IgD-negative memory B cell (primary cell): Measurements from ENCODE around the gene LDHD. TPM values are rescaled to one million over a fixed set of nuclear protein-coding genes. Genes with fewer than 3 reads are reported as not detected.
A peak's percentile ranks its signal among the peaks of the same experiment; 100 is the strongest.

Experiments used
- H3K27ac Mint-ChIP-seq, 3 donors: one replicate each; pipeline ENCODE4 v1.8.0; 2020 to 2022; ENCODE audit warnings: mild to moderate bottlenecking in 3 of 3, mixed read lengths in 3 of 3, moderate library complexity in 1 of 3
- H3K27me3 Mint-ChIP-seq: one replicate; pipeline ENCODE4 v1.8.0; 2021; ENCODE audit warnings: mixed read lengths
- H3K36me3 Mint-ChIP-seq: one replicate; pipeline ENCODE4 v1.8.0; 2020; ENCODE audit warnings: mild to moderate bottlenecking, mixed read lengths
- H3K4me1 Mint-ChIP-seq, 3 donors: one replicate each; pipeline ENCODE4 v1.8.0; 2020 to 2022; ENCODE audit warnings: mixed read lengths in 3 of 3, mild to moderate bottlenecking in 1 of 3
- H3K4me3 Mint-ChIP-seq, 4 donors: one replicate each; pipeline ENCODE4 v1.8.0; 2020 to 2022; ENCODE audit warnings: mild to moderate bottlenecking in 4 of 4, mixed read lengths in 4 of 4, moderate library complexity in 3 of 4
- H3K9me3 Mint-ChIP-seq, 3 donors: one replicate each; pipeline ENCODE4 v1.8.0; 2020 to 2021; ENCODE audit warnings: mixed read lengths in 3 of 3, mild to moderate bottlenecking in 1 of 3
- polyA plus RNA-seq: library from polyadenylated mRNA; unstranded; fragments of 300-500 nt; fragmentation: Illumina TruSeq; gene quantifications from one replicate; pipeline ENCODE4 v1.2.3, GENCODE V29; 2021

Gene LDHD
- polyA plus RNA-seq, 1 donor from 2014 or later, result not detected

GRCh38 chr16:75072239-75072947, 44.2 kb downstream of the LDHD start:
- Mint-ChIP-seq H3K9me3 (no peaks in the 10 kb centered on the region), H3K4me3 (no peak overlapping the region), H3K27me3 (peaks cover 18% of the 10 kb centered on the region), H3K4me1 (peaks cover 15 to 19% (median 16%) of the 10 kb centered on the region in 3 donors), H3K27ac (no peak overlapping the region), H3K36me3 (no peaks in the 10 kb centered on the region)

- Mint-ChIP-seq H3K9me3 (no peaks in the 10 kb centered on the region), H3K36me3 (no peaks in the 10 kb centered on the region), H3K4me3 (no peak overlapping the region), H3K4me1 (peaks cover 15 to 19% (median 16%) of the 10 kb centered on the region in 3 donors), H3K27me3 (peaks cover 22% of the 10 kb centered on the region), H3K27ac (no peak overlapping the region)
Measured at GRCh38 chr16:75071621-75072020, 45.0 kb downstream of the LDHD start.

DNA sequence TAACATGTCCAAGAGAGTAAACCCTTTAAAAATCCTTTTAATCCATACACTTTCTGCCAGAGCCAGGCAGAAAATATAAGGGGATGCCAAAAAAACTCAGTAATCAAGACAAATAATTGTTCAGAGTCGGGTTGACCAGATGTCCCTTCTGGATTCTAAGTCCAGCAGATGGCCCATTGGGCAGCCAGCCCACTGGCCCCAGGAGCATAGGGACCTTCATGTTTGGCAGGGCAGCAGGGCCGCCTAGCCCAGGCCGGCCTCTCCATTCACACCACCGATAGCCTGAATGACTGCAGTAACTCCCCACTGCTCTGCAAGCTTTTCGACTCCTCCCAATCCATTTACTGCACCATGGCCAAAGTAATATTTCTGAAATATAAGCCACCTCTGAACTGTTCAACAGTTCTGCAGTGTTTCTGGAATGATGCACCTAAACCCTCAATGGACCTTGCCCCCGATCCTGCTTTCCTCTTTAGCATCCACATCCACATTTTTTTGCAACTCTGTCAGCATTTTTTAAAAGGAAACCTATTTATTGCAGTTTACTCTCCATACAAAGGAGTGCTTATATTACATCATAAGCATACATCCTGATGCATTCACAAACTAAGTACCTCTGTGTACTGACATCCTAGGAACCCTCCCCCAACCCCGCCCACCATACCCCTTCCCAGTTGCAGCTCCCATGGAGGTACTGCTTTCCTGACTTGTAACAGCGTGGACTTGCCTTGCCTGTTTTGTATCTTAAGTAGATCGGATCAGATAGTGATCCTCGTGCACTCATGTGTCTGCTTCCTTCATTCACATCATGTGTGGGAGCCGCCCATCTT, 46.4 kb downstream of the LDHD start:
- H3K27ac Mint-ChIP-seq, result no peak overlapping the region
- no peak overlapping the region for H3K4me3 Mint-ChIP-seq
- H3K9me3 Mint-ChIP-seq, result no peaks in the 10 kb centered on the region
- no peaks in the 10 kb centered on the region for H3K36me3 Mint-ChIP-seq
- H3K4me1 Mint-ChIP-seq, result peaks cover 6 to 11% (median 9%) of the 10 kb centered on the region in 3 donors
- H3K27me3 Mint-ChIP-seq, result peaks cover 26% of the 10 kb centered on the region

DNA sequence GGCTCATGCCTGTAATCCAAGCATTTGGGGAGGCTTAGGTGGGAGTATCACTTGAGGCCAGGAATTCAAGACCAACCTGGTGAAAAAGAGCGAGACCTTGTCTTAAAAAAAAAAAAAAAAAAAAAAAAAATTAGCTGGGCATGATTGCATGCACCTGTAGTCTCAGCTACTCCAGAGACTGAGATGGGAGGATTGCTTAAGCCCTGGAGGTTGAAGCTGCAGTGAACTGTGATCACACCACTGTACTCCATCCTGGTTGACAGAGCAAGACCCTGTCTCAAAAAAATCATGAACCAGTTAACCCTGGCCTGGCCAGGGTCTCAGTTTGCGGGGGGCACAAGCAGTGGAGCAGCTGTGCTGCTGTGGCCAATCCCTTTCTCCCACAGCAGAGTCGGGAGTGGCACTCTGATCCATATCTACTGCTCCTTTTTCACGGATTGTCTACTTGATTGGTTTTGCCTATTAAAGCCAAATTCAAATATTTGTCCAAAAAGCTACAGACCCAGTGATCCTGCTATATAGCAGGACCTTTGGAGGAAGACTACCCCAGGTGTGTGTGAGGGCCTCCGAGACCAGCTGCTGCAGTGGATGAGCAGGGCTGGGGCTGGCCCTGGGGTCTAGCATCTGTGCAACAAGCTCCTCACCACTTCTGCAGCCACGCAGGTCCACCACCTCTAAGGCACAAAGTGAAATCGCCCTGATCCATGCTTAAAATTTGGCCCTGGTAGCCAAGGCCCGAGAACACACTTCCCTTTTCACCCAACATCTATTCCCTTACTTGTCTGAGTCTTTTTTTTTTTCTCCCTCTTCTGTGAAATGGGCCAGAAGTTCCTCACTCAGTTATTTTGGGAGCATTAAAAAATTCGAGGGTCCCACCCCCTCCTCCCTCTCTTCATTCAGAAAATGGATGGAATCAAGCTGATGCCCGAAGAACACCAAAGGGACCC, 48.2 kb downstream of the LDHD start:
- peaks cover 0 to 4% (median 0%) of the 10 kb centered on the region in 3 donors for H3K4me1 Mint-ChIP-seq
- H3K27me3 Mint-ChIP-seq, result peaks cover 22% of the 10 kb centered on the region
- no peaks in the 10 kb centered on the region for H3K36me3 Mint-ChIP-seq
- H3K27ac Mint-ChIP-seq, result no peak overlapping the region
- no peak overlapping the region for H3K4me3 Mint-ChIP-seq
- no peaks in the 10 kb centered on the region for H3K9me3 Mint-ChIP-seq

DNA sequence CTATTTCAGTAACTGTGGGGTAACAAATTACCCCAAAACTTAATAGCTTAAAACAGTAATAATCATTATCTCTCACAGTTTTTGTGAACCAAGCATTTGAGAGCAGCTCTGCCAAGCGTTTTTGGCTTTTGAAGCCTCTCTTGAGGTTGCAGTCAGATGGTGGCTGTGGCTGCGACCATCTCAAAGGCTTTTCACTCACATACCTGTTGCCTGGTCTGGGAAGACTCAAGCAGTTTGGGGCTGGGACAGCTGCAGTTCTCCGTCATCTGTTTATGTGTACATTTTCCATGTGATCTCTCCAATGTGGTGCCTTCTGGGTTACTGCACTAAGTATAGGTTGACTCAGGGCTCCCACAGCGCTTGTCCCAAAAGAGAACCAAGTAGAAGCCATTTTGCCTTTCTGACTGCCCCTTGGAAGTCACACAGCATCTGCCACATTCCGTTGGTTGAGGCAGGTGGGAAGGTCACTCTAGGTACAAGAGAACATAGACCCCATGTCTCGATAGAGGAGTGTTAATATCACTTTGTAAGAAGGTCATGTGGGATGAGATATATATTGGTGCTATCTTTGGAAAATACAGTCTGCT, 49.6 kb downstream of the LDHD start:
- no peak overlapping the region for H3K4me3 Mint-ChIP-seq
- H3K27ac Mint-ChIP-seq, result no peak overlapping the region

GRCh38 chr16:75065521-75066149, 50.9 kb downstream of the LDHD start:
- H3K36me3 Mint-ChIP-seq, result no peaks in the 10 kb centered on the region
- H3K9me3 Mint-ChIP-seq, result no peaks in the 10 kb centered on the region
- H3K4me1 Mint-ChIP-seq, result peaks cover 0 to 4% (median 0%) of the 10 kb centered on the region in 3 donors
- no peak overlapping the region for H3K4me3 Mint-ChIP-seq
- no peak overlapping the region for H3K27ac Mint-ChIP-seq
- H3K27me3 Mint-ChIP-seq, result peaks cover 24% of the 10 kb centered on the region

More for the DNA sequence above, 49.6 kb downstream of the LDHD start:
- H3K4me1 Mint-ChIP-seq, result peaks cover 0 to 4% (median 0%) of the 10 kb centered on the region in 3 donors
- peaks cover 22% of the 10 kb centered on the region for H3K27me3 Mint-ChIP-seq
- H3K9me3 Mint-ChIP-seq, result no peaks in the 10 kb centered on the region
- H3K36me3 Mint-ChIP-seq, result no peaks in the 10 kb centered on the region

- Mint-ChIP-seq H3K36me3 (no peaks in the 10 kb centered on the region), H3K4me3 (no peak overlapping the region), H3K9me3 (no peaks in the 10 kb centered on the region), H3K27ac (no peak overlapping the region), H3K4me1 (peaks cover 0 to 4% (median 0%) of the 10 kb centered on the region in 3 donors), H3K27me3 (peaks cover 22% of the 10 kb centered on the region)
Measured at GRCh38 chr16:75065149-75065505, 51.5 kb downstream of the LDHD start.

GRCh38 chr16:75064403-75065148, 52.0 kb downstream of the LDHD start:
- Mint-ChIP-seq H3K4me3 (peak overlapping the region in 1 of 4 donors; percentile 21), H3K9me3 (no peaks in the 10 kb centered on the region), H3K27me3 (peaks cover 22% of the 10 kb centered on the region), H3K27ac (no peak overlapping the region), H3K36me3 (no peaks in the 10 kb centered on the region), H3K4me1 (peaks cover 0 to 4% (median 0%) of the 10 kb centered on the region in 3 donors)

DNA sequence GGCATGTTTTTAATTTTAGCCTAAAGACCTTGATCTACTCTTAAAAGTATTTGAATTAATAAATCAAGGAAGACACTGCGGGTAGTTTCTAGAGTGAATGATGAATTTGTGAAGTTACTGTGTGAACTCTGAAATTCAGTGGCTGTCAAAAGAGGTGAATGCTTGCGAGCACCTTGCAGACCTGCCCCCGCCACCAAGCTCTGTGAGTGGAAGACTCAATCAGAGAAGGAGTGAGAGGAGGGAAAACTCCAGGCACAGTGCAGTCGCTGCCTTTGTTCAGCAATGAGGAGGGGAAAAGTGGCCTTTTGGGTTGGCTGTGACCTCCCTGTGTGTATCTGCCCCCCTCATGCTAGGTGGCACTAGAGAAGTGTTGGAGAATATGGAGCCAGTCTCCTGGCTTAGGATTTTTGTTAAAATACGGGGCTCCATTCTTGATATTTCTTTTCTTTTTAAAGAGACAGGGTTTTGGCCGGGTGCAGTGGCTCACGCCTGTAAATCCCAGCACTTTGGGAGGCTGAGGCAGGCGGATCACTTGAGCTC, 53.0 kb downstream of the LDHD start:
- no peaks in the 10 kb centered on the region for H3K9me3 Mint-ChIP-seq
- peaks cover 22% of the 10 kb centered on the region for H3K27me3 Mint-ChIP-seq
- no peaks in the 10 kb centered on the region for H3K36me3 Mint-ChIP-seq
- peaks cover 0 to 4% (median 0%) of the 10 kb centered on the region in 3 donors for H3K4me1 Mint-ChIP-seq
- H3K27ac Mint-ChIP-seq, result no peak overlapping the region
- H3K4me3 Mint-ChIP-seq, result peak overlapping the region in 1 of 4 donors; percentile 47

GRCh38 chr16:75062976-75063346, 53.6 kb downstream of the LDHD start:
- H3K27me3 Mint-ChIP-seq, result peaks cover 22% of the 10 kb centered on the region
- H3K4me1 Mint-ChIP-seq, result peaks cover 0 to 4% (median 0%) of the 10 kb centered on the region in 3 donors
- no peaks in the 10 kb centered on the region for H3K9me3 Mint-ChIP-seq
- H3K36me3 Mint-ChIP-seq, result no peaks in the 10 kb centered on the region
- H3K27ac Mint-ChIP-seq, result no peak overlapping the region
- H3K4me3 Mint-ChIP-seq, result no peak overlapping the region

GRCh38 chr16:75062135-75062975, 54.2 kb downstream of the LDHD start:
- Mint-ChIP-seq H3K27ac (no peak overlapping the region), H3K36me3 (no peaks in the 10 kb centered on the region), H3K4me3 (no peak overlapping the region), H3K4me1 (peaks cover 0 to 4% (median 0%) of the 10 kb centered on the region in 3 donors), H3K27me3 (peaks cover 20% of the 10 kb centered on the region), H3K9me3 (no peaks in the 10 kb centered on the region)
